GM10266 (cell line): Measurements from ENCODE around the gene CLDN15.

Experiments
- DNase-seq: peaks from one replicate; pipeline ENCODE4 v3.0.0; 2012; ENCODE audit errors: extremely low spot score
- TF ChIP-seq, protein P1 (sequence below): IDR thresholded peaks from 2 replicates; pipeline ENCODE4 v1.5.1; 2012; ENCODE audit warnings: mild to moderate bottlenecking, low read depth; ENCODE audit not compliant: control insufficient read depth, insufficient read depth; ENCODE audit errors: missing control alignments

CLDN15 gene

GRCh38 chr7:101241443-101242349 lies 4.1 kb upstream of the CLDN15 start:
- TF ChIP-seq, protein P1, sequence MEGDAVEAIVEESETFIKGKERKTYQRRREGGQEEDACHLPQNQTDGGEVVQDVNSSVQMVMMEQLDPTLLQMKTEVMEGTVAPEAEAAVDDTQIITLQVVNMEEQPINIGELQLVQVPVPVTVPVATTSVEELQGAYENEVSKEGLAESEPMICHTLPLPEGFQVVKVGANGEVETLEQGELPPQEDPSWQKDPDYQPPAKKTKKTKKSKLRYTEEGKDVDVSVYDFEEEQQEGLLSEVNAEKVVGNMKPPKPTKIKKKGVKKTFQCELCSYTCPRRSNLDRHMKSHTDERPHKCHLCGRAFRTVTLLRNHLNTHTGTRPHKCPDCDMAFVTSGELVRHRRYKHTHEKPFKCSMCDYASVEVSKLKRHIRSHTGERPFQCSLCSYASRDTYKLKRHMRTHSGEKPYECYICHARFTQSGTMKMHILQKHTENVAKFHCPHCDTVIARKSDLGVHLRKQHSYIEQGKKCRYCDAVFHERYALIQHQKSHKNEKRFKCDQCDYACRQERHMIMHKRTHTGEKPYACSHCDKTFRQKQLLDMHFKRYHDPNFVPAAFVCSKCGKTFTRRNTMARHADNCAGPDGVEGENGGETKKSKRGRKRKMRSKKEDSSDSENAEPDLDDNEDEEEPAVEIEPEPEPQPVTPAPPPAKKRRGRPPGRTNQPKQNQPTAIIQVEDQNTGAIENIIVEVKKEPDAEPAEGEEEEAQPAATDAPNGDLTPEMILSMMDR = no peak
- no peak for DNase-seq

GRCh38 chr7:101241015-101241363 lies 3.4 kb upstream of the CLDN15 start:
- TF ChIP-seq, protein P1 = no peak
- no peak for DNase-seq

DNA sequence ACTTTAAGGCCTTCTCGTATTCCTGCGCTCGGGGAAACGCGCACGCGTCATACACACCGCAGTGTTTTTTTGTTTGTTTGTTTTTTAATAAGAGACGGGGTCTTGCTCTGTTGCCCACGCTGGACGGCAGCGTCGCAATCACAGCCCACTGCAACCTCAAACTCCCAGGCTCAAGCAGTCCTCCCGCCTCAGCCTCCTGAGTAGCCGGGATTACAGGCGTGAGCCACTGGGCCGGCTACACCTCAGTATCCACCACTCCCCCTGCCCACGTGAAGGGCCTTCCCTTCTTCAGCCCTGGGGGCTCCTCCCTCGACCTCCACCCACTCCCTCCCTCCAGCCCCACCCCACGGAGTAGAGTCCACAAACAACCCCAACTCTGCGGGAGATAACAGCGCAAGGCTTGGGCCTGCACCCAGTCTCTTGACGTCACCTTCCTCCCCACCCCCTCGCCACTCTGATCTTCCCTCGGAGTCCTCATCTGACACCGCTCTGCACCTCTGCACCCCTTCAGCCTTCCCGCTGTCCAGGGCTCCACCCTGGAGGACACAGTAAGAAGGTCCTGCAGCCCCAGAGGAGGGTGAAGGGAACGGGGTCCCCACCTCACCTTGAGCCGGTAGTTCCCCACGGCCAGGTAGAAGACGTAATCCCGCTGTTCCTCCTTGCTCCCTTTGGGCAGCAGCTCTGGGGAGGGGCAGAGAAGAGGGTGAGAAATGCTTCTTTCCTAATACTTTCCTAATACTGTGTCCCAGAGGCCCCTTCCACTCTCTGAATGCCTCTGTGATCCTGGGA lies 2.8 kb upstream of the CLDN15 start:
- TF ChIP-seq, protein P1 = no peak
- DNase-seq = no peak

- no peak for DNase-seq
- TF ChIP-seq, protein P1 = no peak
These were observed 2.3 kb upstream of the CLDN15 start for GRCh38 chr7:101239951-101240220.

- TF ChIP-seq, protein P1 = no peak
- DNase-seq = no peak
These were observed 1.8 kb upstream of the CLDN15 start for GRCh38 chr7:101239191-101239950.

DNA sequence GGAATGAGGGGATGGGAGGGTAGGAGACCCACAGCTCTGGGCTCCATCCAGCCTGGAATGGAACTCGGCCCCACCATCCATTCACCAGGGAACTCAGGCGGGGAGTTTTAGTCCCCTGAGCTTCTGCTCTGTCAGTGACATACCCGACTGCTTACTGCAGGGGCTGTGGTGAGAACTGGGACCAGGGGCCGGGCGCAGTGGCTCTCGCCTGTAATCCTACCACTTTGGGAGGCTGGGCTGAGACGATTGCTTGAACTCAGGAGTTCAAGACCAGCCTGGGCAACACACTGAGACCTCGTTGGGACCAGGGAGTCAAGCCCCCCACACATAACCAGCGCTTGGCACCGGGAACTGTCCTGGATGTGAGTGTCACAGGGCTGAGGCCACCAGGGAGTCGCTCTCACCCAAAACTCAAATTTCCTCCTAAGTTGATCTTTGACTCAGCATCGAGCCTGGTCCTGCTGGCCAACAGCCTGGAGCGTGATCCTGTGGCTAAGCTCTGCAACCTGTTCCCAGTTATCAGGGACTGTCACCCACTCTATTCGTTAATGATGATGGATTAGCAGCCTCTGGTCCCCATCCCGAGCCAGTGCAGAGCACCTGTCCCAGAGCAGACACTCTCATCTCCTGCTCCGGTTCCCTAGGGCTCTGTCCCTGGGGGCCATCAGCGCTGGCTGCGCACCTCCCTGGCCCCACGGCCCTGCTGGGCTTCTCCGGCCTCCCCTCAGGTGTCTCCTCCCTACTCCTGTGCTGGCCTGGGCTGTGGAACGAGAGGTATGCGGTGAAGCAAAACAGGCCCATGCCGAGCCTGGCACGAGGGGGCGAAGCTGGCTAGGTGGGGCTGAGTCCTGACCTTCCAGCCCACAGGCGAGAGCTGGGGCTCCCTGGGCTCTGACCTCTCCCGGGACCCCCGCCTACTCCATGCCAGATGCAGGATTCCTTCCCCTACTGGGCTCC lies 902 bp upstream of the CLDN15 start:
- TF ChIP-seq, protein P1 = no peak
- no peak for DNase-seq
